KOPT-K1 (cell line): Measurements from ENCODE around the gene MPC2.
"Not testable (repeated sequence)": the region's sequence is repeated elsewhere in the genome, so short reads cannot be mapped to it uniquely, and the experiment has no call there.

Experiments
- H3K27ac ChIP-seq: fragments of 200-600 bp; sonication (generic); 2 replicates; pipeline ENCODE4 v1.5.1; 2016; ENCODE audit warnings: antibody characterized with exemption, mild to moderate bottlenecking, low read depth, low read length; ENCODE audit not compliant: poor library complexity, severe bottlenecking
- H3K36me3 ChIP-seq: fragments of 200-600 bp; sonication (generic); 2 replicates; pipeline ENCODE4 v1.5.1; 2017; ENCODE audit warnings: antibody characterized with exemption, mild to moderate bottlenecking, low read length, moderate library complexity; ENCODE audit not compliant: insufficient read depth
- H3K9me3 ChIP-seq: fragments of 200-600 bp; sonication (generic); 2 replicates; pipeline ENCODE4 v1.5.1; 2017; ENCODE audit warnings: antibody characterized with exemption, low read length, mild to moderate bottlenecking; ENCODE audit not compliant: insufficient read depth, poor library complexity, severe bottlenecking

The MPC2 gene

GRCh38 chr1:167904652-167905130, 32.2 kb downstream of the MPC2 start:
- Histone ChIP-seq H3K27ac (no peak overlapping the region), H3K36me3 (no peaks in the 10 kb centered on the region), H3K9me3 (peaks cover 10% of the 10 kb centered on the region)

GRCh38 chr1:167900907-167901306, 36.0 kb downstream of the MPC2 start:
- H3K36me3 ChIP-seq: no peaks in the 10 kb centered on the region
- no peak overlapping the region for H3K27ac ChIP-seq
- no peaks in the 10 kb centered on the region for H3K9me3 ChIP-seq

DNA sequence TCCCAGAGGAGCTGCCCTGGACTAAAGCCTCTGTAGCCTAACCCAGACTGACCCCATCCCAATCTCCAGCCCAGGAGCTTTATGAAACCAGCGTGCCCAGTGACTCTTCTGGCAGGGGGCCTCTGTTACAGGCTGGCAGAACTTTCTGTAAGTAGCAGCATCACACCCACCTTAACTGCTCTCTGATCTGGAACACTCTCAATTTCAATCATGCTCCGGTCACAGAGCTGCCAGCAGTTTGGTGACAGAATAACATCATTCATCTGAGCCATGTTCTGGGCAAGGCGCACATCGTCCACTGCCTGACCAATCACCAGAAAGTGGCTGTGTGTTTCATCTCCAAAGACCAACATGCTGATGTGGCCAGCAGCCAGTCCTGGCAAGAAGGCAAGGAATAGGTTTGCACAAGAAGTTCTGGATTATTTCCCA, 37.6 kb downstream of the MPC2 start:
- Histone ChIP-seq H3K9me3 (no peaks in the 10 kb centered on the region), H3K36me3 (no peaks in the 10 kb centered on the region), H3K27ac (no peak overlapping the region)

GRCh38 chr1:167898578-167899222, 38.2 kb downstream of the MPC2 start:
- Histone ChIP-seq H3K27ac (no peak overlapping the region), H3K9me3 (no peaks in the 10 kb centered on the region), H3K36me3 (no peaks in the 10 kb centered on the region)

DNA sequence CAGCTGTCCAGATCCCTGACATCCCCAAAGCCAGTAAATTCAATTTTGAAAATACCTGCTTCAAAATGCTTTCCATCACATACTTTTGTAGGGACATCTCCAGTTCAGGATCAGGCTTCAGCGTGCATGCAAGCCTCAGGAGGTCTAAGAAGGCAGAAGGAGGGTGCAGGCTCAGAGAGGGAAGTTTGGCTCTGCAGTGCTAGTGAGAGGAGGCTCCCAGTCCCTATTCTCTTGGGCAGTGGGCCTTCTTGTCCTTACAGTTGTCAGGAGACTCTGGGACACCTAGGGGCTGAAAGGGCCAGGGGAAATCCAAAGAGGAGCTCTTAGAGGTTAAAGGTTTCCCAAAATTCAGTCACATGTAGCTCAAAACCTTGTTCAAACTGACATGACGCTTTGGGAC, 43.1 kb downstream of the MPC2 start:
- Histone ChIP-seq H3K9me3 (no peaks in the 10 kb centered on the region), H3K27ac (no peak overlapping the region), H3K36me3 (no peaks in the 10 kb centered on the region)

- no peak overlapping the region for H3K27ac ChIP-seq
- H3K36me3 ChIP-seq: no peaks in the 10 kb centered on the region
- no peaks in the 10 kb centered on the region for H3K9me3 ChIP-seq
These were observed 46.5 kb downstream of the MPC2 start for GRCh38 chr1:167890400-167890799.

DNA sequence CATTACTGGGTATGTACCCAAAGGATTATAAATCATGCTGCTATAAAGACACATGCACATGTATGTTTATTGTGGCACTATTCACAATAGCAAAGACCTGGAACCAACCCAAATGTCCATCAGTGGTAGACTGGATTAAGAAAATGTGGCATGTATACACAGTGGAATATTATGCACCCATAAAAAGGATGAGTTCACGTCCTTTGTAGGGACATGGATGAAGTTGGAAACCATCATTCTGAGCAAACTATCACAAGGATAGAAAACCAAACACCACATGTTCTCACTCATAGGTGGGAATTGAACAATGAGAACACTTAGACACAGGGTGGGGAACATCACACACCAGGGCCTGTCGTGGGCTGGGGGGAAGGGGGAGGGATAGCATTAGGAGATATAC, 49.7 kb downstream of the MPC2 start:
- H3K36me3 ChIP-seq, H3K27ac ChIP-seq, H3K9me3 ChIP-seq: not testable (repeated sequence)

DNA sequence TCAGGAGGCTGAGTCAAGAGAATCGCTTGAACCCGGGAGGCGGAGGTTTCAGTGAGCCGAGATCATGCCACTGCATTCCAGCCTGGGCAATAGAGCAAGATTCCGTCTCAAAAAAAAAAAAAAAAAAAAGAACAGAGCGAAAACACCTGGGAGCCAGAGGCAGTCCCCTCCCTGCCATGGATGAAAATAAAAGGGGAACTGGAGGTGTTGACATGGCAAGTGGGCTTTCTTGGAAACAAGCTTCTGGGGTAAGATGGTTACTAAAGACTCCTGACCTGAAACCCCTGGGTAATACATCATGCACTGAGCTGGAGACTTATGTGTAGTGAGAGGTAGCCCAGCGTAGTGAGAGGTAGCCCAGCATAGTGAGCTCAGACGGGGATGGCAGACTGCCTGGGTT, 54.5 kb downstream of the MPC2 start:
- Histone ChIP-seq H3K36me3 (no peaks in the 10 kb centered on the region), H3K27ac (no peak overlapping the region), H3K9me3 (no peaks in the 10 kb centered on the region)

GRCh38 chr1:167881786-167882185, 55.1 kb downstream of the MPC2 start:
- Histone ChIP-seq H3K36me3 (no peaks in the 10 kb centered on the region), H3K27ac (no peak overlapping the region), H3K9me3 (no peaks in the 10 kb centered on the region)

DNA sequence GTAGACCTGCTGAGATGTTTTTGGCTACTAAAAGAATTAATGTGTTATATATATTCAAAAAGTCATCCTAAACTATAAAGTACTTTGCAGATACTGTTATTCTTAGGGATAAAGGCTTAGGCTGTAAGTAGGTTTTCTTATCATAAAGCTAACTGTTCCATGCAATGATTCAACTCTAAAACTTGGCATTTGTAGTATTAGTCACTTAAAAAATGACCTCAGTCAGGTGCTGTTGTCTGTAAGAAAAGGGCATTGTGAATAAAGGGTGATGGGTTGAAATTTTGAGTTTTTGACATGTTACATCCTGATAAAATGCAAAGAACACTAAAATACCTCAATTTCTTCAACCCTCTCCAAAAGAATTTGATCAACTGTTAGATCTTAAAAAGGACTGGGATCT, 55.8 kb downstream of the MPC2 start:
- Histone ChIP-seq H3K36me3 (no peaks in the 10 kb centered on the region), H3K9me3 (no peaks in the 10 kb centered on the region), H3K27ac (no peak overlapping the region)

- H3K27ac ChIP-seq: no peak overlapping the region
- no peaks in the 10 kb centered on the region for H3K36me3 ChIP-seq
- no peaks in the 10 kb centered on the region for H3K9me3 ChIP-seq
These were observed 56.3 kb downstream of the MPC2 start for GRCh38 chr1:167880580-167881021.

DNA sequence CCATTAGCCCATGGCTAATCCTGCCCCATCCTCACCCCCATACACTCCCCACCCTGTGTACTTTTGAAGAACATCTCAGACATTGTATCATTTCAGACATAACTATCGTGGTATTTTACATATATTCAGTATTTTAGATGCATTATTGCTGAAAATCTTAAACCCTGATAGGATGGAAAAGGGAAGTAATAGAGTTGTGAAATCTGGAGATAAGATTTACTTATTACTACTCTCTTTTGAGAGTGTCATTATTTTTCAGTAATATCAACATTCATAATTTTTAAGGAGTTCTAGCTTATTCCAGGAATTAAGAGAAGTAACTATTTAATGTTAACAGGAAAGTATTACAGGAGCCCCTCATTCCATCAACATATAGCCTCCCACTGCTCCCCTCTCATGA, 57.4 kb downstream of the MPC2 start:
- Histone ChIP-seq H3K36me3 (no peaks in the 10 kb centered on the region), H3K9me3 (no peaks in the 10 kb centered on the region), H3K27ac (no peak overlapping the region)

GRCh38 chr1:167878372-167879160, 58.3 kb downstream of the MPC2 start:
- no peaks in the 10 kb centered on the region for H3K9me3 ChIP-seq
- no peak overlapping the region for H3K27ac ChIP-seq
- no peaks in the 10 kb centered on the region for H3K36me3 ChIP-seq

- Histone ChIP-seq H3K27ac (no peak overlapping the region), H3K36me3 (no peaks in the 10 kb centered on the region), H3K9me3 (no peaks in the 10 kb centered on the region)
These were observed 60.2 kb downstream of the MPC2 start for GRCh38 chr1:167876597-167877175.

DNA sequence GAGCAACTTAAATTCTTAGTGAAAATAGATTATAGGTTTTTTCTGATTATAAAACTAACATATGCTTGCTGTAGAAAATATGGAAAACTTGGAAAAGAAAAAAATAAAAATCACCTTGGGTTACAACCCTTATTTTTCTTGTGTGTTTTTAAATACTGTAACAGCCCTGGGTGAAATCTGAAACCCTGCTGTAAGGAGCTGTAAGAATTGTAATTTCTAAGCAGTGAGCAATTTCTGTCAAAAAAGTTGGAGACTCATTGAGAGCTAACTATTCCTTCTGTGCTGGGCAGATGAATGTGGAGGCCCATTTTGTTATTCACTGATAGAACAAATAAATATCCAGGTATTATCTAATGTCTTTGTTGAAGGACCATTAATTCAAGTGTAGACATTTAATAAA, 65.5 kb downstream of the MPC2 start:
- H3K27ac ChIP-seq: no peak overlapping the region
- no peaks in the 10 kb centered on the region for H3K36me3 ChIP-seq
- H3K9me3 ChIP-seq: no peaks in the 10 kb centered on the region
